NB4 (cell line): Measurements from ENCODE around the gene FAM168B.

Experiments
- TF ChIP-seq, protein P1 (sequence below): IDR thresholded peaks from one replicate; pipeline ENCODE4 v1.5.1; 2012; ENCODE audit warnings: low read depth, low read length
- TF ChIP-seq, protein P2 (sequence below): IDR thresholded peaks from 2 replicates; pipeline ENCODE4 v1.6.1; 2011; ENCODE audit warnings: low read depth, low read length

DNA sequence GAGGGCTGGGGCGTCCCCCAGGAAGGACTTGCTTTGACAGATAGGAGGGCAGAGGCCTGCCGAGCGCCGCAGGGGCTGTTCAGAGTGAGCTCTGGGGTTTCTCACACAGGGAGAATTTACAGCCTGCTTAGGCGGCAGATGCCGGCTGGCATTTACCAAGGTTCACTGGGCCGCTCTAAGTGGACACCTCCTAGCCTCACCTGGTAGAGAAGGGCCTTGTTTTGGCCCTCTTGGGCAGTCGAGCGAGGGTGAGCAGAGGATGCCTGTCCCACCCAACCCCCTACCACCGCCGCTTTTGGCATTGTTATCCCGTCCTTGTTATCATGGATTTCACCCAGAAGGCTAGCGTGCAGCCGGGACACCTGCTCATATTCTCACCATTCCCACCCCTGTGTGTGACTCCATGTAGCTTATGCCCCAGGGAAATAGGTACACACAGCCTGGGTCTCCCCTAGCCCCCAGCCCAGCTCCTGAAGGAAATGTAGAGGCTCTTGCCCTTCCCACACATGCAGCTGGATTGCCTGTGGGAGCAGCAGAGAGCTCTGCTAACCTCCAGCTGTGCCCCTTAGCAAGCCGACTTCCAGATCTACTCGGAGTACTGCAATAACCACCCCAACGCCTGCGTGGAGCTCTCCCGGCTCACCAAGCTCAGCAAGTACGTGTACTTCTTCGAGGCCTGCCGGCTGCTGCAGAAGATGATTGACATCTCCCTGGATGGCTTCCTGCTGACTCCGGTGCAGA, 52.4 kb downstream of the FAM168B start:
- TF ChIP-seq, protein P1, sequence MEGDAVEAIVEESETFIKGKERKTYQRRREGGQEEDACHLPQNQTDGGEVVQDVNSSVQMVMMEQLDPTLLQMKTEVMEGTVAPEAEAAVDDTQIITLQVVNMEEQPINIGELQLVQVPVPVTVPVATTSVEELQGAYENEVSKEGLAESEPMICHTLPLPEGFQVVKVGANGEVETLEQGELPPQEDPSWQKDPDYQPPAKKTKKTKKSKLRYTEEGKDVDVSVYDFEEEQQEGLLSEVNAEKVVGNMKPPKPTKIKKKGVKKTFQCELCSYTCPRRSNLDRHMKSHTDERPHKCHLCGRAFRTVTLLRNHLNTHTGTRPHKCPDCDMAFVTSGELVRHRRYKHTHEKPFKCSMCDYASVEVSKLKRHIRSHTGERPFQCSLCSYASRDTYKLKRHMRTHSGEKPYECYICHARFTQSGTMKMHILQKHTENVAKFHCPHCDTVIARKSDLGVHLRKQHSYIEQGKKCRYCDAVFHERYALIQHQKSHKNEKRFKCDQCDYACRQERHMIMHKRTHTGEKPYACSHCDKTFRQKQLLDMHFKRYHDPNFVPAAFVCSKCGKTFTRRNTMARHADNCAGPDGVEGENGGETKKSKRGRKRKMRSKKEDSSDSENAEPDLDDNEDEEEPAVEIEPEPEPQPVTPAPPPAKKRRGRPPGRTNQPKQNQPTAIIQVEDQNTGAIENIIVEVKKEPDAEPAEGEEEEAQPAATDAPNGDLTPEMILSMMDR: no peak
- TF ChIP-seq, protein P2, sequence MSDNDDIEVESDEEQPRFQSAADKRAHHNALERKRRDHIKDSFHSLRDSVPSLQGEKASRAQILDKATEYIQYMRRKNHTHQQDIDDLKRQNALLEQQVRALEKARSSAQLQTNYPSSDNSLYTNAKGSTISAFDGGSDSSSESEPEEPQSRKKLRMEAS: no peak
